ENCODE data around the gene GDE1. TPM values are rescaled to one million over a fixed set of nuclear protein-coding genes. Genes with fewer than 3 reads are reported as not detected.

The GDE1 gene
- total RNA-seq, 1 experiment from 2014 or later = 65.7 TPM

GRCh38 chr16:19532601-19533000, 10.7 kb upstream of the GDE1 start (continued):
- TF ChIP-seq CTCF (IDR thresholded peaks at IDR 0.05) (no peak), CDX4 (CRISPR knock-in tag; IDR thresholded peaks at IDR 0.05; ENCODE audit: borderline replicate concordance) (no peak), NFATC4 (CRISPR knock-in tag; IDR thresholded peaks at IDR 0.05) (no peak), ZNF263 (CRISPR knock-in tag; IDR thresholded peaks at IDR 0.05; ENCODE audit: low read depth) (no peak), HMGXB4 (CRISPR knock-in tag; IDR thresholded peaks at IDR 0.05) (no peak)

- TF ChIP-seq AFF4 (CRISPR knock-in tag; IDR thresholded peaks at IDR 0.05; ENCODE audit: borderline replicate concordance) (no peak), RELA (CRISPR knock-in tag; IDR thresholded peaks at IDR 0.05; ENCODE audit: borderline replicate concordance) (no peak)
- ChIA-PET POLR2A (no interaction called here), CTCF (interaction anchor here (2.5 kb wide), 1 partner anchor 27 kb away, joined by 7 read pairs; the partner anchor contains the start of gene VPS35L)
- no peak overlapping the region for H3K27ac Mint-ChIP-seq
- no peaks in the 10 kb centered on the region for H3K9me3 Mint-ChIP-seq
- ATAC-seq (no peak), DNase-seq (ENCODE audit: low spot score) (no peak)
- H3K4me1 Mint-ChIP-seq = peaks cover 31% of the 10 kb centered on the region
- no peaks in the 10 kb centered on the region for H3K27me3 Mint-ChIP-seq (ENCODE audit: low read depth)
- H3K4me3 Mint-ChIP-seq = no peak overlapping the region
- peaks cover 25% of the 10 kb centered on the region for H3K36me3 Mint-ChIP-seq
Observed at GRCh38 chr16:19528666-19529065, 6.8 kb upstream of the GDE1 start.

GRCh38 chr16:19527161-19527560, 5.3 kb upstream of the GDE1 start:
- Mint-ChIP-seq H3K36me3 (peaks cover 19% of the 10 kb centered on the region), H3K27ac (no peak overlapping the region)
- CTCF ChIA-PET = no interaction called here
- TF ChIP-seq ZNF121 (CRISPR knock-in tag; IDR thresholded peaks at IDR 0.05) = no peak
- TF ChIP-seq ZNF281 (CRISPR knock-in tag; IDR thresholded peaks at IDR 0.05) = no peak
- no peak for TF ChIP-seq USF1 (CRISPR knock-in tag; IDR thresholded peaks at IDR 0.05)
- no peak for TF ChIP-seq SOX15 (CRISPR knock-in tag; IDR thresholded peaks at IDR 0.05)
- no peak for TF ChIP-seq IRF2 (CRISPR knock-in tag; IDR thresholded peaks at IDR 0.05; ENCODE audit: borderline replicate concordance, low read depth)
- TF ChIP-seq TP53 (CRISPR knock-in tag; IDR thresholded peaks at IDR 0.05) = no peak
- no peak for TF ChIP-seq CREM (CRISPR knock-in tag; IDR thresholded peaks at IDR 0.05)
- TF ChIP-seq ZNF416 (CRISPR knock-in tag; IDR thresholded peaks at IDR 0.05) = no peak
- TF ChIP-seq E2F5 (CRISPR knock-in tag; IDR thresholded peaks at IDR 0.05) = no peak
- TF ChIP-seq STAT6 (CRISPR knock-in tag; conservative IDR thresholded peaks at IDR 0.05; ENCODE audit: low read depth) = no peak
- TF ChIP-seq ZMAT4 (CRISPR knock-in tag; IDR thresholded peaks at IDR 0.05) = no peak

More at GRCh38 chr16:19527161-19527560, 5.3 kb upstream of the GDE1 start:
- H3K4me1 Mint-ChIP-seq = peaks cover 30% of the 10 kb centered on the region
- POLR2A ChIA-PET = no interaction called here
- H3K27me3 Mint-ChIP-seq (ENCODE audit: low read depth) = no peaks in the 10 kb centered on the region
- H3K9me3 Mint-ChIP-seq = no peaks in the 10 kb centered on the region
- no peak for DNase-seq (ENCODE audit: low spot score)
- no peak overlapping the region for H3K4me3 Mint-ChIP-seq
- no peak for ATAC-seq
